Activated T-cell treated with anti-CD3 and anti-CD28 coated beads, Interleukin-2, amount 50 U/mL, for 1 hour (primary cell): ENCODE data around the gene CREM.
"Not testable (repeated sequence)": the region's sequence is repeated elsewhere in the genome, so short reads cannot be mapped to it uniquely, and the experiment has no call there.

ENCODE experiments used
- DNase-seq: peaks from one replicate; pipeline ENCODE4 v3.0.0-alpha.2; 2020

Gene CREM

GRCh38 chr10:35195361-35196306 lies 69.0 kb downstream of the CREM start:
- peak; percentile 70 for DNase-seq

- DNase-seq: no peak
Measured at GRCh38 chr10:35200487-35200886, 73.8 kb downstream of the CREM start.

GRCh38 chr10:35201234-35201633 lies 74.6 kb downstream of the CREM start:
- DNase-seq: no peak

- DNase-seq: no peak
Measured at GRCh38 chr10:35202050-35202449, 75.4 kb downstream of the CREM start.

GRCh38 chr10:35203745-35204144 lies 77.1 kb downstream of the CREM start:
- no peak for DNase-seq

GRCh38 chr10:35204650-35205319 lies 78.1 kb downstream of the CREM start:
- no peak for DNase-seq

GRCh38 chr10:35206274-35206673 lies 79.6 kb downstream of the CREM start:
- DNase-seq: no peak

GRCh38 chr10:35208536-35208935 lies 81.9 kb downstream of the CREM start:
- DNase-seq: peak; percentile 31

GRCh38 chr10:35208949-35209613 lies 82.4 kb downstream of the CREM start:
- DNase-seq: no peak

- no peak for DNase-seq
Measured at GRCh38 chr10:35210961-35211360, 84.3 kb downstream of the CREM start.

- no peak for DNase-seq
Measured at GRCh38 chr10:35211390-35211789, 84.7 kb downstream of the CREM start.

GRCh38 chr10:35212856-35213255 lies 86.2 kb downstream of the CREM start:
- no peak for DNase-seq

- no peak for DNase-seq
Measured at GRCh38 chr10:35213699-35214098, 87.1 kb downstream of the CREM start.

- DNase-seq: peak; percentile 28
Measured at GRCh38 chr10:35214607-35215020, 88.0 kb downstream of the CREM start.

- no peak for DNase-seq
Measured at GRCh38 chr10:35215107-35215506, 88.5 kb downstream of the CREM start.

- no peak for DNase-seq
Measured at GRCh38 chr10:35216303-35216905, 89.8 kb downstream of the CREM start.

- DNase-seq: not testable (repeated sequence)
Measured at GRCh38 chr10:35216956-35217355, 90.3 kb downstream of the CREM start.

GRCh38 chr10:35217455-35217854 lies 90.8 kb downstream of the CREM start:
- DNase-seq: no peak

- peak; percentile 78 for DNase-seq
Measured at GRCh38 chr10:35218339-35218955, 91.8 kb downstream of the CREM start.

GRCh38 chr10:35219292-35219691 lies 92.6 kb downstream of the CREM start:
- DNase-seq: no peak

- DNase-seq: no peak
Measured at GRCh38 chr10:35219891-35220890, 93.5 kb downstream of the CREM start.
